Testis (tissue), 2 donors: ENCODE results near the gene VWA1.

Experiments used
- POLR2A ChIP-seq: fragments of 450-650 bp; IDR thresholded peaks from one replicate; pipeline ENCODE4 v1.6.1; 2017; ENCODE audit warnings: antibody characterized with exemption, mild to moderate bottlenecking, moderate library complexity
- TF ChIP-seq, protein P1 (sequence below), 3 experiments: fragments of 450-650 bp in 2 of 3; fragments of 200-600 bp in 1 of 3; sonication (generic) in 1 of 3; IDR thresholded peaks; one replicate each; pipeline ENCODE4 v1.5.1; 2016 to 2019; ENCODE audit warnings: antibody characterized with exemption in 3 of 3, mild to moderate bottlenecking in 2 of 3, moderate library complexity in 1 of 3

DNA sequence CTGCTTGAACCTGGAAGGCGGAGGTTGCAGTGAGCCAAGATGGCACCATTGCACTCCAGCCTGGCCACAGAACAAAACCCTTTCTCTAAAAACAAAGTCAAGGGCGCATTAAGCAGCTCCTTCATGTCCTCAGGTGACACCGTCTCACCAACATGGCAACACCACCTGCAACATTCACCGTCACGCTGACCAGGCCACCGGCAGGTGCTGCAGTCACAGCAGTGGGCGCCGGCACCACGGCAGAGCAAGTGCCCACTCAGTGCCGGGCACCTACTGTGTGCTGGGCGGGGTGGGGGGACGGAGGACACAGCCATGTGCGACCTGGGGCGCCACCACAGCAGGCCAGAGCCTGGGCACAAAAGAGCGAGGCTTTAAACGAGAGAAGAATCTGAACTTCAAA, 48.2 kb downstream of the VWA1 start:
- TF ChIP-seq, protein P1, sequence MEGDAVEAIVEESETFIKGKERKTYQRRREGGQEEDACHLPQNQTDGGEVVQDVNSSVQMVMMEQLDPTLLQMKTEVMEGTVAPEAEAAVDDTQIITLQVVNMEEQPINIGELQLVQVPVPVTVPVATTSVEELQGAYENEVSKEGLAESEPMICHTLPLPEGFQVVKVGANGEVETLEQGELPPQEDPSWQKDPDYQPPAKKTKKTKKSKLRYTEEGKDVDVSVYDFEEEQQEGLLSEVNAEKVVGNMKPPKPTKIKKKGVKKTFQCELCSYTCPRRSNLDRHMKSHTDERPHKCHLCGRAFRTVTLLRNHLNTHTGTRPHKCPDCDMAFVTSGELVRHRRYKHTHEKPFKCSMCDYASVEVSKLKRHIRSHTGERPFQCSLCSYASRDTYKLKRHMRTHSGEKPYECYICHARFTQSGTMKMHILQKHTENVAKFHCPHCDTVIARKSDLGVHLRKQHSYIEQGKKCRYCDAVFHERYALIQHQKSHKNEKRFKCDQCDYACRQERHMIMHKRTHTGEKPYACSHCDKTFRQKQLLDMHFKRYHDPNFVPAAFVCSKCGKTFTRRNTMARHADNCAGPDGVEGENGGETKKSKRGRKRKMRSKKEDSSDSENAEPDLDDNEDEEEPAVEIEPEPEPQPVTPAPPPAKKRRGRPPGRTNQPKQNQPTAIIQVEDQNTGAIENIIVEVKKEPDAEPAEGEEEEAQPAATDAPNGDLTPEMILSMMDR (IDR thresholded peaks at IDR 0.05) = no peak
- no peak for TF ChIP-seq POLR2A
